Activated B cell treated with CpG ODN at 0.5 μM for 24 hours (primary cell): ENCODE results near the gene CLCN3. TPM values are rescaled to one million over a fixed set of nuclear protein-coding genes. Genes with fewer than 3 reads are reported as not detected.

ENCODE experiments used
- ATAC-seq: fragments of 200-7000 bp; cut with Tn5 transposase; one replicate; pipeline ENCODE4 v1.10.0; 2021; ENCODE audit warnings: low read depth, mild to moderate bottlenecking, moderate library complexity
- CTCF ChIA-PET: fragments of 350-600 bp; sonication (Branson Sonifier 250); formaldehyde crosslinking; loops from one replicate; lab custom pipeline; 2021; ENCODE audit warnings: antibody characterized with exemption; lab: Charles Lee
- POLR2A ChIA-PET: fragments of 350-600 bp; sonication (Branson Sonifier 250); formaldehyde crosslinking; loops from one replicate; lab custom pipeline; 2021; ENCODE audit warnings: antibody characterized with exemption; lab: Charles Lee
- DNase-seq: peaks from one replicate; pipeline ENCODE4 v3.0.0; 2022
- H3K27ac Mint-ChIP-seq: one replicate; pipeline ENCODE4 v1.8.0; 2020; ENCODE audit warnings: mixed read lengths
- H3K27me3 Mint-ChIP-seq: one replicate; pipeline ENCODE4 v1.8.0; 2021; ENCODE audit warnings: mixed read lengths
- H3K36me3 Mint-ChIP-seq: one replicate; pipeline ENCODE4 v1.8.0; 2021; ENCODE audit warnings: low read depth, mixed read lengths
- H3K4me1 Mint-ChIP-seq: one replicate; pipeline ENCODE4 v1.8.0; 2021; ENCODE audit warnings: mixed read lengths
- H3K4me3 Mint-ChIP-seq: one replicate; pipeline ENCODE4 v1.8.0; 2020; ENCODE audit warnings: mild to moderate bottlenecking, mixed read lengths
- H3K9me3 Mint-ChIP-seq: one replicate; pipeline ENCODE4 v1.8.0; 2020; ENCODE audit warnings: mixed read lengths
- CTCF ChIP-seq: fragments of 200-600 bp; IDR thresholded peaks from one replicate; pipeline ENCODE4 v1.8.0; 2022; ENCODE audit warnings: antibody characterized with exemption, mild to moderate bottlenecking
- intact Hi-C: fragments of 100-400 bp; cut with micrococcal nuclease; formaldehyde crosslinking; loops from one replicate; pipeline ENCODE4 v1.15.1; 2024
- total RNA-seq: library from RNA; stranded (reverse); gene quantifications from 2 replicates; pipeline ENCODE4 v1.2.3, GENCODE V29; 2022

Gene CLCN3
- total RNA-seq, 1 donor from 2014 or later = 28.6 TPM

- H3K4me3 Mint-ChIP-seq = no peak overlapping the region
- intact Hi-C loops = no loop called here
- TF ChIP-seq CTCF = no peak
- no peaks in the 10 kb centered on the region for H3K9me3 Mint-ChIP-seq
- H3K4me1 Mint-ChIP-seq = no peaks in the 10 kb centered on the region
- DNase-seq = no peak
- POLR2A ChIA-PET = no interaction called here
- CTCF ChIA-PET = no interaction called here
- peaks cover 65% of the 10 kb centered on the region for H3K36me3 Mint-ChIP-seq
- no peak overlapping the region for H3K27ac Mint-ChIP-seq
- no peak for ATAC-seq
- H3K27me3 Mint-ChIP-seq = no peaks in the 10 kb centered on the region
These were observed 121.2 kb downstream of the CLCN3 start for GRCh38 chr4:169741569-169741968.

- TF ChIP-seq CTCF = no peak
- no peak for ATAC-seq
- ChIA-PET CTCF (interaction anchor here (0.7 kb wide), 1 partner anchor 98 kb away, joined by 5 read pairs; no protein-coding TSS in a partner anchor), POLR2A (no interaction called here)
- no peaks in the 10 kb centered on the region for H3K9me3 Mint-ChIP-seq
- H3K27me3 Mint-ChIP-seq = no peaks in the 10 kb centered on the region
- H3K27ac Mint-ChIP-seq = no peak overlapping the region
- DNase-seq = no peak
- H3K4me1 Mint-ChIP-seq = no peaks in the 10 kb centered on the region
- peaks cover 48% of the 10 kb centered on the region for H3K36me3 Mint-ChIP-seq
- H3K4me3 Mint-ChIP-seq = no peak overlapping the region
- intact Hi-C loops = no loop called here
These were observed 124.2 kb downstream of the CLCN3 start for GRCh38 chr4:169744601-169745000.

GRCh38 chr4:169745291-169745690 is 124.9 kb downstream of the CLCN3 start:
- Mint-ChIP-seq H3K36me3 (peaks cover 49% of the 10 kb centered on the region), H3K4me1 (no peaks in the 10 kb centered on the region), H3K4me3 (no peak overlapping the region), H3K27me3 (no peaks in the 10 kb centered on the region), H3K27ac (no peak overlapping the region), H3K9me3 (no peaks in the 10 kb centered on the region)
- CTCF ChIA-PET = no interaction called here
- intact Hi-C loops = no loop called here
- ATAC-seq = no peak
- TF ChIP-seq CTCF = no peak
- no peak for DNase-seq
- POLR2A ChIA-PET = no interaction called here

- H3K9me3 Mint-ChIP-seq = no peaks in the 10 kb centered on the region
- DNase-seq (no peak), ATAC-seq (no peak)
- no peak overlapping the region for H3K27ac Mint-ChIP-seq
- TF ChIP-seq CTCF = no peak
- CTCF ChIA-PET = no interaction called here
- H3K4me3 Mint-ChIP-seq = peak overlapping the region; percentile 92
- no peaks in the 10 kb centered on the region for H3K27me3 Mint-ChIP-seq
- H3K36me3 Mint-ChIP-seq = peaks cover 16% of the 10 kb centered on the region
- intact Hi-C loops = loop anchor here (1.0 to 5.0 kb wide), 5 partner anchors 96 to 1275 kb away; partner anchors contain the start of genes CBR4, CLCN3, DDX60L and NEK1
- POLR2A ChIA-PET = interaction anchor here (1.0 to 2.0 kb wide), 3 partner anchors 9 to 137 kb away, joined by 3 to 6 read pairs (median 5); partner anchors contain the start of gene CLCN3
- peaks cover 23% of the 10 kb centered on the region for H3K4me1 Mint-ChIP-seq
These were observed 136.7 kb downstream of the CLCN3 start for GRCh38 chr4:169756971-169757574.

- peak within 1 kb of the TSS; percentile 68 for H3K27ac Mint-ChIP-seq
- peaks cover 23% of the 10 kb centered on the region for H3K4me1 Mint-ChIP-seq
- no peaks in the 10 kb centered on the region for H3K27me3 Mint-ChIP-seq
- intact Hi-C loops = loop anchor here (1.0 to 5.0 kb wide), 6 partner anchors 97 to 1275 kb away; partner anchors contain the start of genes CBR4, CLCN3, DDX60L and MFAP3L
- ChIA-PET CTCF (no interaction called here), POLR2A (interaction anchor here (1.0 to 2.0 kb wide), 3 partner anchors 10 to 137 kb away, joined by 3 to 6 read pairs (median 5); partner anchors contain the start of gene CLCN3)
- DNase-seq = peak; percentile 85
- no peaks in the 10 kb centered on the region for H3K9me3 Mint-ChIP-seq
- TF ChIP-seq CTCF = no peak
- ATAC-seq = peak; percentile 95
- H3K4me3 Mint-ChIP-seq = peak within 1 kb of the TSS; percentile 92
- peaks cover 10% of the 10 kb centered on the region for H3K36me3 Mint-ChIP-seq
These were observed 137.3 kb downstream of the CLCN3 start, which contains the start of gene HPF1 for GRCh38 chr4:169757575-169758184. Gene HPF1, minus strand, starts transcription at chr4:169757944. Its CDS starts 67 bp downstream, at chr4:169757877.
